ENCODE results near the gene MRPS10. TPM values are rescaled to one million over a fixed set of nuclear protein-coding genes. Genes with fewer than 3 reads are reported as not detected.

The MRPS10 gene
- total and polyA plus RNA-seq, 2 donors (not counting 1 experiment from before 2014, with no cell fraction given) = 10.5 to 26.4 TPM

DNA sequence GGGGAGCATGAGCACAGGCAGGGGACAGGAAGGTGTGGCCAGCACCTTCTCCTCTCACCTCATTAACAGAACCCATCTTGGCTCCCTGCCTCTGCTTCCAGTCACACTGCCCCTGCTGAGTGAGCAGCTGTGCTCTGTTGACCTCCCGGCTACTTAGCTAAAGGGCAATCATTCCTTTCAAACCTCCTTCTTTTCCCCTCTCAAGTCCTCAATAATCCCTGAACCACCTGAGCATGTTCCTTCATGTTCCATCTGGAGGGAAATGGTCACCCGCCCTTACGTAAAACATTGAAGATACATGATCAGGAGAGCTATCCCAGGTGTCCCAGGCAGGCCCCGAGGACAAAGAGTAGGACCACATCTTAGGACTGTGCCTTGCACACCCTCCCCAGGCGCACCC, 21.7 kb upstream of the MRPS10 start:
- H3K4me3 Mint-ChIP-seq = no peak overlapping the region
- ChIA-PET CTCF (interaction anchor here (1.2 kb wide), 1 partner anchor 13 kb away, joined by 4 read pairs; no protein-coding TSS in a partner anchor), POLR2A (no interaction called here)
- no peaks in the 10 kb centered on the region for H3K27me3 Mint-ChIP-seq
- DNase-seq = no peak
- Histone ChIP-seq H3K27me3 (replicated peaks in 1 of 4; ENCODE audit: control extremely low read depth in 1 of 4, control insufficient read depth in 3 of 4, insufficient read depth in 4 of 4, low read length in 3 of 4) (no peaks in the 10 kb centered on the region), H3K4me2 (replicated peaks; ENCODE audit: low read depth, low read length, poor library complexity, severe bottlenecking) (no peak overlapping the region), H3K9ac (ENCODE audit: low read length) (no peak overlapping the region), H2AFZ (ENCODE audit: insufficient read depth, low read depth, low read length, poor library complexity, severe bottlenecking) (no peak overlapping the region), H3K79me2 (ENCODE audit: control insufficient read depth, insufficient read depth, low read length) (no peaks in the 10 kb centered on the region), H3K4me3 (ENCODE audit: control extremely low read depth in 1 of 5, extremely low read depth in 1 of 5, insufficient read depth in 1 of 5, low read depth in 2 of 5, low read length in 4 of 5) (no peak overlapping the region), H3K4me1 (ENCODE audit: control insufficient read depth in 2 of 2, insufficient read depth in 2 of 2, low read length in 2 of 2) (no peaks in the 10 kb centered on the region), H3K36me3 (replicated peaks in 1 of 2; ENCODE audit: control extremely low read depth in 1 of 2, control insufficient read depth in 1 of 2, extremely low read depth in 1 of 2, insufficient read depth in 2 of 2, low read length in 1 of 2) (no peaks in the 10 kb centered on the region), H4K20me1 (ENCODE audit: control insufficient read depth, insufficient read depth, low read length, poor library complexity, severe bottlenecking) (no peaks in the 10 kb centered on the region), H3K27ac (ENCODE audit: low read length in 2 of 2) (no peak overlapping the region), H3K9me3 (ENCODE audit: control extremely low read depth in 1 of 3, control insufficient read depth in 2 of 3, insufficient read depth in 1 of 3, low read length in 2 of 3) (no peaks in the 10 kb centered on the region)
- intact Hi-C loops (cut with micrococcal nuclease) = no loop called here
- TF ChIP-seq CTCF (IDR thresholded peaks at IDR 0.05) = no peak
- TF ChIP-seq EZH2 (IDR thresholded peaks at IDR 0.05; ENCODE audit: borderline replicate concordance, insufficient read depth, low read depth, low read length, poor library complexity, severe bottlenecking) = no peak
- WGBS (ENCODE audit: insufficient coverage) = 100% methylated on average over 5 of the region's 5 CpGs
- no peak for ATAC-seq (ENCODE audit: low read depth)
- no peaks in the 10 kb centered on the region for H3K9me3 Mint-ChIP-seq (ENCODE audit: insufficient read depth)
- H3K27ac Mint-ChIP-seq = no peak overlapping the region
- no peaks in the 10 kb centered on the region for H3K4me1 Mint-ChIP-seq

- Mint-ChIP-seq H3K4me1 (no peaks in the 10 kb centered on the region), H3K9me3 (ENCODE audit: insufficient read depth) (no peaks in the 10 kb centered on the region), H3K4me3 (no peak overlapping the region), H3K27ac (no peak overlapping the region), H3K27me3 (no peaks in the 10 kb centered on the region)
- H4K20me1 ChIP-seq (ENCODE audit: control insufficient read depth, insufficient read depth, low read length, poor library complexity, severe bottlenecking) = no peaks in the 10 kb centered on the region
- no peaks in the 10 kb centered on the region for H3K4me1 ChIP-seq (ENCODE audit: control insufficient read depth in 2 of 2, insufficient read depth in 2 of 2, low read length in 2 of 2)
- no peak overlapping the region for H3K9ac ChIP-seq (ENCODE audit: low read length)
- no peak overlapping the region for H3K27ac ChIP-seq (ENCODE audit: low read length in 2 of 2)
- no peaks in the 10 kb centered on the region for H3K79me2 ChIP-seq (ENCODE audit: control insufficient read depth, insufficient read depth, low read length)
- no peaks in the 10 kb centered on the region for H3K36me3 ChIP-seq (replicated peaks in 1 of 2; ENCODE audit: control extremely low read depth in 1 of 2, control insufficient read depth in 1 of 2, extremely low read depth in 1 of 2, insufficient read depth in 2 of 2, low read length in 1 of 2)
- DNase-seq = no peak
- no peaks in the 10 kb centered on the region for H3K9me3 ChIP-seq (ENCODE audit: control extremely low read depth in 1 of 3, control insufficient read depth in 2 of 3, insufficient read depth in 1 of 3, low read length in 2 of 3)
- no CpG with 5 or more reads among the region's 1 CpG for WGBS (ENCODE audit: insufficient coverage)
- intact Hi-C loops (cut with micrococcal nuclease) = no loop called here
- CTCF ChIA-PET = no interaction called here
- no peak for ATAC-seq (ENCODE audit: low read depth)
- no peak overlapping the region for H2AFZ ChIP-seq (ENCODE audit: insufficient read depth, low read depth, low read length, poor library complexity, severe bottlenecking)
- TF ChIP-seq CTCF (IDR thresholded peaks at IDR 0.05) = no peak
- no peak overlapping the region for H3K4me2 ChIP-seq (replicated peaks; ENCODE audit: low read depth, low read length, poor library complexity, severe bottlenecking)
- POLR2A ChIA-PET = no interaction called here
- no peak overlapping the region for H3K4me3 ChIP-seq (ENCODE audit: control extremely low read depth in 1 of 5, extremely low read depth in 1 of 5, insufficient read depth in 1 of 5, low read depth in 2 of 5, low read length in 4 of 5)
- H3K27me3 ChIP-seq (replicated peaks in 1 of 4; ENCODE audit: control extremely low read depth in 1 of 4, control insufficient read depth in 3 of 4, insufficient read depth in 4 of 4, low read length in 3 of 4) = no peaks in the 10 kb centered on the region
These were observed 20.2 kb upstream of the MRPS10 start for GRCh38 chr6:42237857-42238256.
